Measurements from ENCODE around the gene UBL5.

Gene UBL5

GRCh38 chr19:9877780-9878510 is 50.2 kb downstream of the UBL5 start:
- Mint-ChIP-seq H3K4me1 (ENCODE audit: low read depth) (no peaks in the 10 kb centered on the region), H3K27me3 (no peaks in the 10 kb centered on the region), H3K27ac (no peak overlapping the region), H3K36me3 (no peaks in the 10 kb centered on the region), H3K9me3 (ENCODE audit: low read depth) (no peaks in the 10 kb centered on the region), H3K4me3 (no peak overlapping the region)

DNA sequence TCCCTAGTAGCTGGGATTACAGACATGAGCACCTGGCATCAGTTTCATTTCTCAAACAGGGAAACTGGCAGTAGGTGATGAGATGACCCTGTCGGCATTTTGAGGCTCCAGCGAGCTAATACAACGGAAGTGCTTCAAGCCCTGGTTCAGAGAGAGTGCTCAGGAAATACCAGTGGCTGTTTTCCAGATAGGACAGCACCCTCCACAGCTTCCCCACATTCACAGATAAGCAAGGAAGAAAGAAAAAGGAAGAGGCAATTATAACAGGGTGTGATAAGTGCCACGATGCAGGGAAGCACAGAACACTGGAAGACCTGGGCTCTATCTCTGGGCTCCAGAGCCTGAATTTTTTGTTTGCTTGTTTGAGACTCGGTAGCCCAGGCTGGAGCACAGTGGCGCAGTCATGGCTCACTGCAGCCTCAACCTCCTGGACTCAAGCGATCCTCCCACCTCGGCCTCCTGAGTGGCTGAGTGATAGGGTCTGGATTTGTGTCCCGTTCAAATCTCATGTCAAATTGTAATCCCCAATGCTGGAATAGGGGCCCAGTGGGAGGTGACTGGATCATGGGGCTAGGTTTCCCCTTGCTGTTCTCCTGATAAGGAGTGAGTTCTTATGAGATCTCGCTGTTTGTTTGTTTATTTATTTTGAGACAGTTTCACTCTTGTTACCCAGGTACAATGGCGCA is 50.9 kb downstream of the UBL5 start:
- H3K4me3 Mint-ChIP-seq, result no peak overlapping the region
- H3K4me1 Mint-ChIP-seq (ENCODE audit: low read depth), result no peaks in the 10 kb centered on the region
- H3K36me3 Mint-ChIP-seq, result no peaks in the 10 kb centered on the region
- H3K27me3 Mint-ChIP-seq, result no peaks in the 10 kb centered on the region
- H3K27ac Mint-ChIP-seq, result no peak overlapping the region
- H3K9me3 Mint-ChIP-seq (ENCODE audit: low read depth), result no peaks in the 10 kb centered on the region

Data from activated naive CD8-positive, alpha-beta T cell (primary cell).